ENCODE data around the gene MAT2A. TPM values are rescaled to one million over a fixed set of nuclear protein-coding genes. Genes with fewer than 3 reads are reported as not detected.

Gene MAT2A
- total RNA-seq, 2 donors from 2014 or later = 214 to 308 TPM

DNA sequence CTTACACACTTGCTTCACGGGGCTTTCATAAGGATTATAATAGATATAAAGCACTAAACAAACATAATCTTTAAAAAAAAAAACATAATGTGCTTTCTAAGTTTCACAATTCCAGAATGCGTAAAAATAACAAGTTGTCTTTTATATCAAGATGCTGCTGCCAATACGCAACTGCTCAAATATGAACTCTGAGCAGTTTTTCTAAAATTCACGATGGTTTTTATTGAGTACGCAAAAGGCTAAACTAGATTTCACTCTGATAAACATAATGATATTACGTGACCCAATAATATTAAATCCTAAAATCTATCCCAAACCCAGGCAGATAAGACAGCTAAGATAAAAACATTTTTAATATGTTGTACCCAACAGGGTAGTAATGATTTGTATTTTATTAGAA is 24.6 kb upstream of the MAT2A start:
- peaks cover 3% of the 10 kb centered on the region for H3K27me3 Mint-ChIP-seq
- no peak overlapping the region for H3K27ac Mint-ChIP-seq
- H3K4me3 Mint-ChIP-seq = no peak overlapping the region
- H3K36me3 Mint-ChIP-seq (ENCODE audit: low read depth) = no peaks in the 10 kb centered on the region
- H3K4me1 Mint-ChIP-seq = no peaks in the 10 kb centered on the region
- ATAC-seq (replicated peaks) = no peak
- H3K9me3 Mint-ChIP-seq = no peaks in the 10 kb centered on the region

DNA sequence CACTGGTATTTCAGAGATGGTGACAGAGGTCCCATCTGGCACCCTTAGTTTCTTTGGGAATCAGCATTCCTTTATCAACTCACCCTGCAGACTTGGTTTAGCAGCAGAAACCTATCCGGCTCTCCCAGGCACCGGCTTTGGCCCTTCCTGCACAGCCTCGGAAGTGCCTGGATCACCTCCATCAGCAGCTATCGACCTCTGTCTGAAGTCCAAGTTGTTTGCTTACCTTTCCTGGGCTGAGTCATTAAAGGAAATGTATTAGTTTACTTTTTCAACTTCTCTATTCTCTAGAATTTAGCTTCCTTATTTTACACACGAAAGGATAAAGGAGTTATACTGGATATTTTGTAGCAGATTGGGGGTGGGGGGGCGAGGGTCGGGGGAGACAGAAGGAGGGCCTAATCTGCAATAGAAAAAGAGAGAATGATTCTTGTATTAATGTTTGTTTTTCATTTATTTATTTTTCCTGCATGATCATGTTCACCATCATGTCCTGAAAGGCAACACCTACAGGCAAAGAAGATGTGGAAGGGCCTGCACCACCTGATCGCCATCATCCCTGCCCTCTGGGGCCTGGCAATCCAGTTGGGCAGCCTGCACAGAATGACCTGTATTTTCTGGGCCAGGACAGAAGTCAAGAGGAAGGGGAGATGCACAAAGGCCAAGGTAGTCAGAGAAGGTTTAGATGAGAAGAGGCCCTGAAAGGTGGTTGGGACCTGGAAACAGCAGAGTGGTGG is 22.1 kb upstream of the MAT2A start:
- ATAC-seq (replicated peaks) = no peak
- H3K9me3 Mint-ChIP-seq = no peaks in the 10 kb centered on the region
- H3K4me3 Mint-ChIP-seq = no peak overlapping the region
- no peaks in the 10 kb centered on the region for H3K4me1 Mint-ChIP-seq
- peaks cover 3% of the 10 kb centered on the region for H3K27me3 Mint-ChIP-seq
- H3K36me3 Mint-ChIP-seq (ENCODE audit: low read depth) = no peaks in the 10 kb centered on the region
- H3K27ac Mint-ChIP-seq = no peak overlapping the region

DNA sequence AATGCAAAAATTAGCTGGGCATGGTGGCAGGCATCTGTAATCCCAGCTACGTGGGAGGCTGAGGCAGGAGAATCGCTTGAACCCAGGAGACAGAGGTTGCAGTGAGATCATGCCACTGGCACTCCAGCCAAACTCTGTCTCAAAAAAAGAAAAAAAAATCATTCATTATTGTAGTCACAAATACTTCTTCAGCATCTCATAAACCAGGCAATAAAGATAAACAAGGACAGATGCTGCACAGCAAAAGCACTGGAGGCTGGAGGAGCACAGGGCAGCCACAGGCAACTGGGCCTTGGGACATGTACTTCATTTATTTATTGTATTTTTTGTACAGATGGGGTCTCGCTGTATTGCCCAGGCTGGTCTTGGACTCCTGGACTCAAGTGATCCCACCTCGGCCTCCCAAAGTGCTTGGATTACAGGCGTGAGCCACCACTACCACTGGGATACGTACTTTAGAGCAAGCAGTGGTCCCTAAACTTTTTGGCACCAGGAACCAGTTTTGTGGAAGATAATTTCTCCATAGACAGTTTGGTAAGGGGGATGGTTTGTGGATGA is 16.8 kb upstream of the MAT2A start:
- H3K9me3 Mint-ChIP-seq = no peaks in the 10 kb centered on the region
- no peak overlapping the region for H3K27ac Mint-ChIP-seq
- no peaks in the 10 kb centered on the region for H3K4me1 Mint-ChIP-seq
- no peaks in the 10 kb centered on the region for H3K36me3 Mint-ChIP-seq (ENCODE audit: low read depth)
- no peak for ATAC-seq (replicated peaks)
- no peak overlapping the region for H3K4me3 Mint-ChIP-seq
- H3K27me3 Mint-ChIP-seq = peaks cover 6% of the 10 kb centered on the region

DNA sequence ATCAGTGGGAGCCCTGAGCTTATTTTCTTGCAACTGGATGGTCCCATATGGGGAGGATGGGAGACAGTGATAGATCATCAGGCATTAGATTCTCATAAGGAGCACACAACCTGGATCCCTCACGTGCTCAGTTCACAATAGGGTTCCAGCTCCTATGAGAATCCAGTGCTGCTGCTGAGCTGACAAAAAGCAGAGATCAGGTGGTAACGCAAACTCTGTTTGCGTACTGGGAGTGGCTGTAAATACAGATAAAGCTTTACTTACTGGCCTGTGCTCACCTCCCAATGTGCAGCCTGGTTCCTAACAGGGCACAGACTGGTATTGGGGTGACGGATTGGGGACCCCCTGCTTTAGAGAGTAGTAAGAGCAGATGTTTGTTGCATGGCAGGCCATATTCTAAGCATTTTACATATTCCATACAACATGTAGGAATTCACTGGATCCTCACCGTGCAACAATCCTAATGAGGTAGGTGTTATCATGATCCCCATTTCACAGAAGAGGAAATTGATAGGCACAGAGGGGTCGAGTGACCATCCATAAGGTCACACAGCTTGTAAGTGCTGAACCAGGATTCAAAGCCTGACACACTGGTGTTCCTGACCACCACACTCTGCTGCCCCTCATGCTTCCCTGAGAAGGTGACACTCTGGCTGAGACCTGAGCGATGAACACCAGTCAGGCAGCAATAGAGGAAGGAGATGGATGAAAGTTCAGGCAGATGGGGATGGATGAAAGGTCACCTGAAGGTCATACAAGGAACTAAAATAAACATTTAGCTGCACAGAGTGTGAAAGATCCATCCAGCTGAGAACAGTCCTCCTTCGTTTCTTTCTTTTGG is 15.7 kb upstream of the MAT2A start:
- H3K36me3 Mint-ChIP-seq (ENCODE audit: low read depth) = no peaks in the 10 kb centered on the region
- ATAC-seq (replicated peaks) = no peak

DNA sequence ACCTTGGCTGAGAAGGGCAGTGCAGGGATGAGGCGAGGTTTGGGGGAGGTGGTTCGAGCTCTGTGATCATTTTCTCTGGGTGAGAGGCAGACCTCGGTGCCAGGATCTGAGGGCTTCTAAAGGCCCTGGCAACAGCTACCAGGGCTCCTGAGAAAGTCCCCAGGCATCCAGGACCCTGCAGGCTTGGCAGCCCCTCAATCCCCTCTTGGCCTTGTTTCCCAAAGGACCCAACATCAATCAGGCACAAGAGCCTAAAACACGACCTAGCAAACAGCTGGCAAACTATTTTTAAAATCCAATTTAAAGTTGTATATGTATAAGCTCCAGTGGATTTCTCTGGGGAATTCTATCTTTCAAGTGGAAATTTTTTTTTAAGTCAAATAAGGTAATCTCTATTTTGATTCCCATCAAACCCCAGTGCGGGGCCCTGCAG is 15.0 kb upstream of the MAT2A start:
- Mint-ChIP-seq H3K9me3 (no peaks in the 10 kb centered on the region), H3K4me1 (no peaks in the 10 kb centered on the region), H3K27me3 (peaks cover 9% of the 10 kb centered on the region), H3K4me3 (no peak overlapping the region), H3K36me3 (ENCODE audit: low read depth) (no peaks in the 10 kb centered on the region), H3K27ac (no peak overlapping the region)
- ATAC-seq (replicated peaks) = no peak

More for the DNA sequence above, 15.7 kb upstream of the MAT2A start:
- Mint-ChIP-seq H3K27me3 (peaks cover 9% of the 10 kb centered on the region), H3K4me3 (no peak overlapping the region), H3K27ac (no peak overlapping the region), H3K9me3 (no peaks in the 10 kb centered on the region), H3K4me1 (no peaks in the 10 kb centered on the region)

DNA sequence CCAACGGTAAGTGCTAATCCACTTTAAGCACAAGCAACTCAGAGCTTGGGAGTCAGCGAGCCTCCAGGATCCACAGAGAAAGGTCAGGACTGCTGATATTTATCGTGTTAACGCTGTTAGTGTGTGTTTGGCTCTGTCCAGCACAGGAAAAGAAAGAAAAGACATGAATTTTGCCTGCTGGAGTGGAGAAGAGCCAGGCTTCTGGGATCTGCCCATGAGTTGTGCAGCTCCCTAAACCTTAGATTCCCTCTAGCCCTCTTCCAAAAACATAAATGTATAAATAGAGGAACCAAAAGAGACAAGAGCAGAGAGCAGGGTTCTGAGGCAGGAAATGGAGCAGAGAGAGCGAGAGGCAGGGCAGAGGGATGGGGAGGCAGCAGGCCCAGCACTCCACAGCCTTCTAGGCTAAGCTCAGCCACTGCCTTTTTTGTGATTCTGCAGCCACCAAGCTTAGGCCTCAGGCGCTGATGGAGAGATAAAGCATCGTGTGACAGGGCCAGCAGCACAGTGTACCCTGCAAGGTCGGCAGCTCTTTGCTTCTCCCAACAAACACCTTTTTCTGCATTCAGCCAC is 14.5 kb upstream of the MAT2A start:
- Mint-ChIP-seq H3K27ac (no peak overlapping the region), H3K36me3 (ENCODE audit: low read depth) (no peaks in the 10 kb centered on the region), H3K9me3 (no peaks in the 10 kb centered on the region), H3K27me3 (peaks cover 9% of the 10 kb centered on the region), H3K4me3 (no peak overlapping the region), H3K4me1 (no peaks in the 10 kb centered on the region)
- no peak for ATAC-seq (replicated peaks)

DNA sequence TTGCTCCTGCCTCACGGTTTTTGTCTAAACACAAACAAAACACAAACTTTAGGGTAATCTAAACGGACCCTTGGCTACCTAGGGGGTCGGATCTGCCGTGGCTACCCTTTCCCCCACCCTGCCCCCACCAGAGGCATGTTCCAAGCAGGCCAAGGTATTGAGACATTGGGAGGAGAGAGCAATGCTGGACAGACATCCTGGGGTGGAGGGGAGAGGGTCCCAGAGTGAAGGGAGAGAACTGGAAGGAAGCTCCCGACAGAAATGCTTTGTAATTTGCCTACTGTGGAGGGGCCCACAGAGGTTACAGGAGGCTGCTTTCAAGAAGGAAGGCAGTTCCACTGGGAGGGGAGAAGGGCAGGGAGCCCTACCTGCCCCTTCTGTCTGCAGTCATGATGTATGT is 13.9 kb upstream of the MAT2A start:
- no peaks in the 10 kb centered on the region for H3K9me3 Mint-ChIP-seq
- no peak overlapping the region for H3K4me3 Mint-ChIP-seq
- H3K27me3 Mint-ChIP-seq = peaks cover 9% of the 10 kb centered on the region
- H3K27ac Mint-ChIP-seq = no peak overlapping the region
- no peak for ATAC-seq (replicated peaks)
- no peaks in the 10 kb centered on the region for H3K36me3 Mint-ChIP-seq (ENCODE audit: low read depth)
- no peaks in the 10 kb centered on the region for H3K4me1 Mint-ChIP-seq

DNA sequence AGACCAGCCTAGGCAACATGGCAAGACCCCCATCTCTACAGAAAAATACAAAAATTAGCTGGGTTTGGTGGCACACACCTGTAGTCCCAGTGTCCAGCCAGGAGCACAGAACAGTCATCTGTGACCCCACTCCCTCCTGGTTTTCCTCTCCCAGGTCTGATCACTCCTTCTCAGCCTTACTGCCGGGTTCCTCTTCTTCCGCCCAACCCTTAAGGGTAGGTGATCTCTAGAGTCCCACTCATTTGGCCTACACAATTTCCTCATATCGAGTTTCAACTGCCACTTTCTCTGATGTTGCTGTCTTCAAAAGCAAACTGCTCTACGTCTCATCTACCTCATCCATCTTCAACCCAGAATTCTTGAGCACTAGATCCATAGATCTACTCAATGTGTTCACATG is 13.4 kb upstream of the MAT2A start:
- H3K36me3 Mint-ChIP-seq (ENCODE audit: low read depth) = no peaks in the 10 kb centered on the region
- no peak for ATAC-seq (replicated peaks)
- no peaks in the 10 kb centered on the region for H3K4me1 Mint-ChIP-seq
- no peak overlapping the region for H3K4me3 Mint-ChIP-seq
- no peaks in the 10 kb centered on the region for H3K9me3 Mint-ChIP-seq
- H3K27ac Mint-ChIP-seq = no peak overlapping the region
- H3K27me3 Mint-ChIP-seq = peaks cover 9% of the 10 kb centered on the region

DNA sequence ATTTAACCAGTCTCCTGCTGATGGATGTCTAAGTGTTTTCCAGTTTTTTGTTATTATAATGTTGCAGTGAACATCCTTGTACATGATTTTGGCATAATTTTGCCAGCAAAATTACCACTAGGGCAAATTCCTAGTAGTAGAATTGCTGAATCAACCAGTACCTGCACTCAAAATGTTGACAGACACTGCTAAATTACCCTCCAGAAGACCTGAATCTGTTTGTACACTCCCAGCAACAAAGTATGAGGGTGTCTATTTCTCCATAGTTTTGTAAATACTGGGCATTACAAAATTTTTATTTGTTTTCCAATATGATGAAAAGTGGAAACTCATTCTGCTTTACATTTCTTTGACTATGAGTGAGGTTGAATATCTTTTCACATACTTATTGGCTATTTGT is 11.2 kb upstream of the MAT2A start:
- ATAC-seq (replicated peaks) = no peak
- Mint-ChIP-seq H3K4me3 (no peak overlapping the region), H3K27me3 (peaks cover 9% of the 10 kb centered on the region), H3K9me3 (no peaks in the 10 kb centered on the region), H3K27ac (no peak overlapping the region), H3K4me1 (no peaks in the 10 kb centered on the region), H3K36me3 (ENCODE audit: low read depth) (no peaks in the 10 kb centered on the region)

DNA sequence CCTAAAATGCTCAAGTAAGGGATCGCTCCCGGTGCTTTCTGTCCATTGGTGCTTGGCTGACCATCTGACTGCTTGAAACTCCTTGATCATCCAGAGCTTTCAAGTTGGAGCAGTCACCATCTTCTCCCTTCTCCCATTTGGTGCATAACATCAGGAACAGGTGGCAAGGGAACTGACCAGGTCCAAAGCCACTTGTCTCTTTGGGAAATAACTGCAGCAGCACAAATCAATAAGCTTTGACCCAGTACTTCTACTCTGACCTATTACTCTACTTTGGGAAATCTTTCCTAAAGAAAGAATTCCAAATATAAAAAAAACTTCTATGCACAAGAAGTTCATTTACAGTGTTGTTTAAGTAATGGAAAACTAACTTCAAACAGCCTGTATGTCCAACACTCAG is 10.6 kb upstream of the MAT2A start:
- H3K4me1 Mint-ChIP-seq = no peaks in the 10 kb centered on the region
- peaks cover 9% of the 10 kb centered on the region for H3K27me3 Mint-ChIP-seq
- no peak overlapping the region for H3K4me3 Mint-ChIP-seq
- no peak for ATAC-seq (replicated peaks)
- H3K27ac Mint-ChIP-seq = no peak overlapping the region
- H3K36me3 Mint-ChIP-seq (ENCODE audit: low read depth) = no peaks in the 10 kb centered on the region
- no peaks in the 10 kb centered on the region for H3K9me3 Mint-ChIP-seq

DNA sequence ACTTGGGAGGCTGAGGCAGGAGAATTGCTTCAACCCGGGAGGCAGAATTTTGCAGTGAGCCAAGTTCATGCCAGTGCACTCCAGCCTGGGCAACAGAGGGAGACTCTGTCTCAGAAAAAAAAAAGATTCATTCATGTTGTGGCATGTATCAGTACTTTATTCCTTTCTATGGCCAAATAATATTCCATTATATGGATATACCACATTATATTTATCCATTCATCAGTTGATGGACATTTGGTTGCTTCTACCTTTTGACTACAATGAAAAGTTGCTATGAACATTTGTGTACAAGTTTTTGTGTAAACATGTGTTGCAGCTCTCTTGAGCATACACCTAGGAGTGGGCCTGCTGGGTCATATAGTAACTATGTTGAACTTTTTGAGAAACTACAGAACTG is 9.2 kb upstream of the MAT2A start:
- no peaks in the 10 kb centered on the region for H3K4me1 Mint-ChIP-seq
- no peak overlapping the region for H3K27ac Mint-ChIP-seq
- H3K36me3 Mint-ChIP-seq (ENCODE audit: low read depth) = no peaks in the 10 kb centered on the region
- no peak overlapping the region for H3K4me3 Mint-ChIP-seq
- H3K27me3 Mint-ChIP-seq = peaks cover 9% of the 10 kb centered on the region
- ATAC-seq (replicated peaks) = no peak
- no peaks in the 10 kb centered on the region for H3K9me3 Mint-ChIP-seq

DNA sequence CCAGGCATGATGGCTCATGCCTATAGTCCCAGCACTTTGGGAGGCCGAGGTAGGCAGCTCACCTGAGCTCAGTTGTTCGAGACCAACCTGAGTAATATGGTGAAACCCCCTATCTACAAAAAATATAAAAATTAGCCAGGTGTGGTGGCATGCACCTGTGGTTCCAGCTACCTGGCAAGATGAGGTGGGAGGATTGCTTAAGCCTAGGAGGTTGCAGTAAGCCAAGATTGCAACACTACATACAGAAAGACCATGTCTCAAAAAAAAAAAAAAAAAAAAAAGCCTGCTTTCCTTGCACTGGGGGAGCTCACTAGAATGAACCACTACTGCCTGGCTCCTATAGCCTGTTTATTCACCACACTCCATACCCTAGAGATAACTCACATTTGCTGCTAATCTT is 7.4 kb upstream of the MAT2A start:
- Mint-ChIP-seq H3K27me3 (peaks cover 7% of the 10 kb centered on the region), H3K4me1 (peaks cover 5% of the 10 kb centered on the region), H3K9me3 (no peaks in the 10 kb centered on the region), H3K27ac (no peak overlapping the region), H3K36me3 (ENCODE audit: low read depth) (no peaks in the 10 kb centered on the region), H3K4me3 (no peak overlapping the region)
- no peak for ATAC-seq (replicated peaks)

DNA sequence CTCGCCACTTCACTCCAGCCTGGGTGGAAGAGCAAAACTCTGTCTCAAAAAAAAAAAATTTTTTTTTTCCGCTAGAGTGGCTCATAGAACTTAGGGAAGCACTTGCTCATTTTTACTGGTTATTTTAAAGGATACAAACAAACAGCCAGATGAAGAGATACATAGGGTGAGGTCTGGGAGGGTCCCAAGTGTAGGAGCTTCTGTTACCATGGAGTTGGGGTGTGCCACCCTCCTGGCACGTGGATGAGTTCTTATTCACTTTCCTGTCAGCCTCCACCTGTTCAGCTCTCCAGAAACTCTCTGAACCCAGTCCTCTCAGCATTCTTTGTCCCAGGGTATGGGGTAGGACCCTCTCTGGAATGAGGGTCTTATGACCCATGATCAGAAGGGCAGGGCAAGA is 4.9 kb upstream of the MAT2A start:
- Mint-ChIP-seq H3K4me1 (peaks cover 5% of the 10 kb centered on the region), H3K27me3 (no peaks in the 10 kb centered on the region), H3K4me3 (no peak overlapping the region), H3K36me3 (ENCODE audit: low read depth) (peaks cover 8% of the 10 kb centered on the region), H3K9me3 (no peaks in the 10 kb centered on the region), H3K27ac (no peak overlapping the region)
- ATAC-seq (replicated peaks) = no peak

DNA sequence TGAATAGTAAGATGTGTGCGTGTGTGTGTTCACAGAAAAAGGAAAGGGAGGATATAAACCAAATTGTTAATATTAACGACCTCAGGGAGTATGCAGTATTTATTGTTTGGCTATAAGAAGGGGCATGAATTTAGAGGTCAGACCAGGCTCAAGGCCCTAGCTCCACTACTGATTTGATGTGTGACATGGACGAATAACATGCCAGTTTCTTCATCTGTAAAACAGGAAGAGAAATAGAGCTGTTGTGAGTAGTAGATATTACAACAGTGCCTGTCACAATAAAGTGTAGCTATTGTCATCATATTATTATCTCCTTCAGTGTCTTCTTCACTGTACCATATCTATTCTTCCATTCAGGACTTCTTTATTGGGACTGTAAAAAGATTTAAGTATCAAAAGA is 4.1 kb upstream of the MAT2A start:
- no peaks in the 10 kb centered on the region for H3K9me3 Mint-ChIP-seq
- H3K27me3 Mint-ChIP-seq = no peaks in the 10 kb centered on the region
- H3K27ac Mint-ChIP-seq = no peak overlapping the region
- no peak overlapping the region for H3K4me3 Mint-ChIP-seq
- ATAC-seq (replicated peaks) = no peak
- H3K4me1 Mint-ChIP-seq = peaks cover 5% of the 10 kb centered on the region
- H3K36me3 Mint-ChIP-seq (ENCODE audit: low read depth) = peaks cover 15% of the 10 kb centered on the region

DNA sequence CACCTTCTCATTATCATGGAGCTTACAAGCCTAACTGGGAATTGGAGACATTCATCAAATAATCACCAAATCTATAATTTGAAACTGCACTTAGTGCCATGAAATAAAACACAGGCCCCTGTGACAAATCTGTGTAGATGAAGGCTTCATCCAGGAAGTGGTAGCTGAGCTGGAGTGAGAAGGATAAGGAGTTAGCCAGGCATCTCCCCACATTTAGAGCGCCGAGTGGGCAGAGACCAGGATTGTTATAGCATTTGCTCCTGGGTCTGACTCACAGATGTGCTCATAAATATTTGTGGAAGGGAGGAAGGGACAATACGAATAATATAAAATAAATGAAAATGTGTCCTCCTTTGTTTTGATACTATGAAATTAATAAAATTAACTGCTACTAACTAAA is 2.5 kb upstream of the MAT2A start:
- no peaks in the 10 kb centered on the region for H3K27me3 Mint-ChIP-seq
- H3K27ac Mint-ChIP-seq = peak overlapping the region; percentile 47
- no peak for ATAC-seq (replicated peaks)
- peak overlapping the region; percentile 95 for H3K4me3 Mint-ChIP-seq
- H3K9me3 Mint-ChIP-seq = no peaks in the 10 kb centered on the region
- H3K36me3 Mint-ChIP-seq (ENCODE audit: low read depth) = peaks cover 31% of the 10 kb centered on the region
- H3K4me1 Mint-ChIP-seq = peaks cover 14% of the 10 kb centered on the region

All from activated T-helper 17 cell treated with anti-CD3 and anti-CD28 coated beads, Interleukin-2, amount 50 U/mL, for 72 hours (primary cell).